Esophagus (tissue), 2 donors: ENCODE data around the gene SPON1. TPM values are rescaled to one million over a fixed set of nuclear protein-coding genes. Genes with fewer than 3 reads are reported as not detected.
"Not testable (repeated sequence)": the region's sequence is repeated elsewhere in the genome, so short reads cannot be mapped to it uniquely, and the experiment has no call there.

ENCODE experiments used
- H3K27ac ChIP-seq, 2 donors: one replicate each; pipeline ENCODE4 v1.5.1; 2013; ENCODE audit warnings: low read depth in 2 of 2, mild to moderate bottlenecking in 2 of 2, inconsistent platforms in 1 of 2, low read length in 1 of 2, moderate library complexity in 1 of 2
- H3K27me3 ChIP-seq, 2 donors: one replicate each; pipeline ENCODE4 v1.6.1; 2013; ENCODE audit warnings: low read length in 2 of 2, control low read depth in 1 of 2, mild to moderate bottlenecking in 1 of 2; ENCODE audit not compliant: insufficient read depth in 2 of 2, control insufficient read depth in 1 of 2
- H3K36me3 ChIP-seq, 2 donors: one replicate each; pipeline ENCODE4 v1.6.1; 2013; ENCODE audit warnings: low read length in 1 of 2; ENCODE audit not compliant: control insufficient read depth in 2 of 2, insufficient read depth in 2 of 2
- H3K4me1 ChIP-seq, 2 donors: one replicate each; pipeline ENCODE4 v1.6.1; 2013; ENCODE audit warnings: low read length in 1 of 2; ENCODE audit not compliant: control insufficient read depth in 2 of 2, insufficient read depth in 2 of 2
- H3K4me3 ChIP-seq, 2 donors: one replicate each; pipeline ENCODE4 v1.5.1; 2013; ENCODE audit warnings: low read length in 2 of 2, mild to moderate bottlenecking in 2 of 2, low read depth in 1 of 2, moderate library complexity in 1 of 2
- H3K9me3 ChIP-seq, 2 donors: one replicate each; pipeline ENCODE4 v1.6.1; 2013; ENCODE audit warnings: mild to moderate bottlenecking in 2 of 2, low read depth in 1 of 2, low read length in 1 of 2, moderate library complexity in 1 of 2; ENCODE audit not compliant: control insufficient read depth in 2 of 2, insufficient read depth in 1 of 2
- WGBS, 2 donors: extraction: QIAGEN DNeasy Blood & Tissue Kit; methylation state at CpG; one replicate each; pipeline ENCODE4 v1.1.7; 2013; 5-methylcytosine and 5-hydroxymethylcytosine counted together
- polyA plus RNA-seq, 2 donors: library from polyadenylated mRNA; stranded (reverse); fragments of 200-250 nt; gene quantifications; one replicate each; pipeline ENCODE4 v1.2.3, GENCODE V29; 2013
- donor health status: healthy with polysubstance abuse.
- donor health status: Bipolar disorder and iron deficiency.

The SPON1 gene
- polyA plus RNA-seq, 2 donors: 0.75 to 3.0 TPM

DNA sequence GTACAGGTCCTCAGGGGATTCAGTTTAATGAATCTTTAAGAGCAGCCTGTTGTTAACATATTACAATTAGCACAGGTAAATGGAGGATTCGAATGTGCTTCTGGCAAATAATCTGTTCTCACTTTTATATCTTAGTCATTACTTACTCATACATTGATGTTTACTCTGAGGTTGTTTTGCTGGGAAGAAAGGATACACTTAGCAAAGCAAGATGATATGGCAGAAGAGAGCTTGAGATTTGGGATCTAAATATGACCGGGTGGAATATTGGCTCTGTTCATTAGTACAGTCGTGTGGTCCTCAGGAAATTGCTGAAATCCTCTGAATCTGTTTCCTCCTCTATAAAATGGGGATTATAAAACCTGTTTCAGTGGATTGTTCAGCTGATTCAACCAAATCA, 59.7 kb downstream of the SPON1 start:
- 29 to 64% methylated on average over 3 of the region's 3 CpGs for WGBS, 2 donors
- no peaks in the 10 kb centered on the region for H3K27me3 ChIP-seq
- no peaks in the 10 kb centered on the region for H3K4me1 ChIP-seq
- H3K9me3 ChIP-seq: no peaks in the 10 kb centered on the region
- no peak overlapping the region for H3K4me3 ChIP-seq
- no peaks in the 10 kb centered on the region for H3K36me3 ChIP-seq
- no peak overlapping the region for H3K27ac ChIP-seq

DNA sequence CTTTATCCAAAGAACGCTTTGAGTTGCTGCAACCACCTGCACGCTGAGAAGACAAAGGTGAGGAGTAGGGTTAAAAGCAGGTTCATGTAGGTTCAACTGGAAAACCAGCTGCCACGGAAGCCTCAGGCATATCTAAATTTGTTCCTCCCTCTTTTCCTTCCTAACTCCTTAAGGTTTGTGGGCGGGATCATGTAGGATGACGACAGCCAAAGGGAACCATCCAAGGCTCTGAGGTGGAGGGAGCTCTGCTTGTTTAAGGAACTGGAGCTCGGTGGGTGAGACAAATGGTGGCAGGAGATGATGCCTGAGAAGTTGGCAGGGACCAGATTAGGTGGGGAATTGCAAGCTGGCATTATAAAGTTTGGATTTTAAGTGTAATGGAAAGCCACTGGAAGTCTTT, 60.3 kb downstream of the SPON1 start:
- no peak overlapping the region for H3K27ac ChIP-seq
- no peak overlapping the region for H3K4me3 ChIP-seq
- 68 to 73% methylated on average over 6 of the region's 6 CpGs for WGBS, 2 donors
- no peaks in the 10 kb centered on the region for H3K4me1 ChIP-seq
- H3K27me3 ChIP-seq: no peaks in the 10 kb centered on the region
- no peaks in the 10 kb centered on the region for H3K9me3 ChIP-seq
- H3K36me3 ChIP-seq: no peaks in the 10 kb centered on the region

DNA sequence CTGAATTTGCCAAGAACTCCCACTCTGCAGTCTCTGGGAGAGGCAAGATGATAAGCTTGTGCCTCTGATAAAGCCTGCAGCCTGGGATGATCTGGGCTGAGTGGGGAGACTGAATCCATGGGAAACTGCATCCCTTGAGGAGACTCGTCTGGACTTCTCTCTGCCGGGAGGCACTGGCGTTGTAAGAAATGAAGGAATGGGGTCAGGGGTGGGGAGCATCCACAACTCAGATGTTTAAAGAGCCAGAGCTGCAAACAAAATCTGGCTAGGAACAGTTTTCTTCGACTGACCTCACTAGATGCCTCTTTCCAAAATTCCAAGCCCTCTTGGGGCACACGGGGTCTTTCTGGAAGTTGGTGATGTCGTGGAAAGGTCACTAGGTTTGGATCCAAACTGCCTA, 64.4 kb downstream of the SPON1 start:
- Histone ChIP-seq H3K27ac (peak overlapping the region in 1 of 2 donors; percentile 1), H3K36me3 (no peaks in the 10 kb centered on the region), H3K9me3 (no peaks in the 10 kb centered on the region), H3K27me3 (no peaks in the 10 kb centered on the region), H3K4me3 (no peak overlapping the region), H3K4me1 (peaks cover 0 to 2% of the 10 kb centered on the region in 2 donors)
- 52 to 67% methylated on average over 6 of the region's 6 CpGs for WGBS, 2 donors

DNA sequence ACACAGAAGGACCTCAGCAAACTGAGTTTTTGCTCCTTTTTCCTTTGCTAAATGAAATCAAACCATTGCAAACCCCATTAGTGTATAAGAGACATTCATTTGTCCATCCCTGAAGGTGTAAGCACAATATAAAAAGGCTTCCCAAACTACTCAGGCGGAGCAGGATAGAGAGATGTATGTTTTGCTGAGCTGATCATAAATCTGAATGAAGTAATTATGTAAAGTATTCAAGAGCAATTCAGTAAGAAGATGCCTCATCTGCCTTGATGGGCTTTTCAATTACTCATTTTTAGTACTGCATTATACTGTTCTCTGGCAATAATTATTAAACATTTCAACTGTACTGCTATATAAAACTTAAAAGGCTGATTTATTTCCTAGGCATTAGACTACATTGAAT, 65.0 kb downstream of the SPON1 start:
- no peaks in the 10 kb centered on the region for H3K9me3 ChIP-seq
- H3K36me3 ChIP-seq: no peaks in the 10 kb centered on the region
- 75 to 91% methylated on average over 1 of the region's 1 CpG for WGBS, 2 donors
- H3K4me1 ChIP-seq: peaks cover 0 to 2% of the 10 kb centered on the region in 2 donors
- no peak overlapping the region for H3K27ac ChIP-seq
- no peak overlapping the region for H3K4me3 ChIP-seq
- H3K27me3 ChIP-seq: no peaks in the 10 kb centered on the region

DNA sequence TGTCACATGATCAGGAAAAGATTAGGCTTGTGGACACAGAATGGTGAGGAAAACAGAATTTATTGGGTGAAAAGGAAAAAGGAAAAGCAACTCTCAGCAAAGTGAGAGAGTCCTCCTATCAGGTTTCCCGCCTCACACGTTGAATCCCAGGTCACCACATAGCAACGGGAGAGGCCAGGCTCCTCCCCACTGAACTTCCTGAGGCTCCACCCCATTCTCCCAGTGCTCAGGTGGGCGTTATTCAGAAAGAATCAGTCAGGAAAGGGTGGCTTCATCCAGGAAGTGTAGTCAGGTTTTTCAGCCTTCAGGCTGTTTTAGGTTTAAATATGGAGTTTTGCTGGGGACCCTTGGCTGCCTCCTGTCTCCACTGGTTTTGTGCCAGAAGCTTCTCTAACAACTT, 66.9 kb downstream of the SPON1 start:
- Histone ChIP-seq H3K9me3 (no peaks in the 10 kb centered on the region), H3K27me3 (no peaks in the 10 kb centered on the region), H3K4me1 (peaks cover 0 to 2% of the 10 kb centered on the region in 2 donors), H3K36me3 (no peaks in the 10 kb centered on the region), H3K27ac (peak overlapping the region in 1 of 2 donors; percentile 41), H3K4me3 (no peak overlapping the region)
- 36 to 37% methylated on average over 4 of the region's 4 CpGs for WGBS, 2 donors

DNA sequence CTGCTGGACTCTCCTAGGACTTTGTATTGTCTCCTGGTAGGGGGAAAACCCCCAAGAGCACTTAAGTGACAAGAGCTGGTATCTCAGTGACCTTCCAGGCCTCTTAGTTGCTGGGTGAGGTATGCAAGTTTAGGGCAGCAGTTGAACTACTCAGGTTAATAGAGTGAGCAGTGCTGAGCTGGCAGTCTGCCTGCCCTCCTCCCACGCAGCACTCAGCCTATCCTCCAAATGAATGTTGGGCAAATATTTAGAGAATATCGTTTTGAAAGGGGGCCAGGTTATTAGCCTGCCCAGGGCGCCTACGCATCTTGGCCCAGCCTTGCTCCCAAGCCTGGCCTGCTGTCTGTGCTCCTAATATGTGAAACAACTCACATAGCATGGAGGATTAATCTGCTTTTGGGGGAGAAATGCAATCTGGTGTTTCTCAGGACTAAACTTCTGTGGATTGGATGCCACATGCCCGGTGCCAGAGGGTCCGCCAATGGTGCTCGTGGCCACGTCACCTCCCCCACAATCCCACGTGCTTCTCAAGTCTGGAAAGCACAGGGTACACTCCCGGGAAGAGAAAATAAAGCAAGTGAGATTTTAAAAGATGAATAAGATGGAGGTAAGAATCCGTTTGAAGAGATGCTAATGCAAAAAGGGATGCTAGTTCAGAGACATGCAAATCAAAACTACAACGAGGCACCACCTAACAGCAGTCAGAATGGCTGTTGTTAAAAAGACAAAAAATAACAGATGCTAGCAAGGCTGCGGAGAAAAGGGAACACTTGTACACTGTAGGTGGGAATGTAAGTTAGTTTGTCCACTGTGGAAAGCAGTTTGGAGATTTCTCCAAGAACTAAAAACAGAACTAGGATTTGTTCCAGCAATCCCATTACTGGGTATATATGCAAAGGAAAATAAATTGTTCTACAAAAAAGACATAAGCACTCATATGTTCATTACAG, 67.7 kb downstream of the SPON1 start:
- 30 to 35% methylated on average over 13 of the region's 13 CpGs for WGBS, 2 donors

DNA sequence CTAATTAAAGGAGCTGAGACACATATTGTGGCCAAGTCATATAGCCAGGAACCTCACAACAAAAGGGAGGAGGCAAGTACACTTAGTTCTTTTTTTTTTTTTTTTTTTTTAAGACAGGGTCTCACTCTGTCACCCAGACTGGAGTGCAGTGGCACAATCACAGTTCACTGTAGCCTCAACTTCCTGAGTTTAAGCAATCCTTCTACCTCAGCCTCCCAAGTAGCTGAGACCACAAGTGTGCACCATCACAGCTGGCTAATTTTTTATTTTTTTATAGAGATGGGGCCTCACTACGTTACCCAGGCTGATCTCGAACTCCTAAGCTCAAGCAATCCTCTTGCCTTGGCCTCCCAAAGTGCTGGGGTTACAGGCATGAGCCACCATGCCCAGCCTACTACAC, 73.0 kb downstream of the SPON1 start:
- WGBS, 2 donors: 88 to 90% methylated on average over 2 of the region's 2 CpGs

More for the DNA sequence above, 67.7 kb downstream of the SPON1 start:
- Histone ChIP-seq H3K36me3 (no peaks in the 10 kb centered on the region), H3K27me3 (no peaks in the 10 kb centered on the region), H3K4me1 (peaks cover 0 to 2% of the 10 kb centered on the region in 2 donors), H3K4me3 (no peak overlapping the region), H3K27ac (peak overlapping the region; percentile 34 to 41), H3K9me3 (no peaks in the 10 kb centered on the region)

DNA sequence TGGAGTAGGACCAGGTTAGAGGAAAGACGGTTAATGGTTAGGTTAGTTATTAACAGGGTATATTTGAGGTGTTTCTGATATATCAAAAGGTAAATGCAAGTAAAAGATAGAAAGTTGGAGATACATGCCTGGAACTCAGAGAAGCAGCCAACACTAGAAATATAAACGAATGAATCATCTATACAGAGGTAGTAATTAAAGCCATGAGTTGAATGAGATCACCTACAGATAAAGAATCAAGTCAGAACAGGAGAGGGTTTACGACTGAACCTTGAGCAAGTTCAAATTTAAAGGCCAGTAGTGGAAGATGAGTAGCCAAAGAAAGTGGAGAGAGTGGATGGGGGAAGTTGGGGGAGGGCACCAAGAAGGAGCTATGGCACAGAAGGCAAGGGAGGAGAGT, 73.9 kb downstream of the SPON1 start:
- Histone ChIP-seq H3K9me3 (no peaks in the 10 kb centered on the region), H3K4me1 (no peaks in the 10 kb centered on the region), H3K36me3 (no peaks in the 10 kb centered on the region), H3K4me3 (no peak overlapping the region), H3K27me3 (no peaks in the 10 kb centered on the region), H3K27ac (no peak overlapping the region)
- WGBS, 2 donors: 48 to 64% methylated on average over 3 of the region's 3 CpGs

More for the DNA sequence above, 73.0 kb downstream of the SPON1 start:
- H3K9me3 ChIP-seq, H3K27me3 ChIP-seq, H3K36me3 ChIP-seq, H3K4me3 ChIP-seq, H3K27ac ChIP-seq, H3K4me1 ChIP-seq: not testable (repeated sequence)

DNA sequence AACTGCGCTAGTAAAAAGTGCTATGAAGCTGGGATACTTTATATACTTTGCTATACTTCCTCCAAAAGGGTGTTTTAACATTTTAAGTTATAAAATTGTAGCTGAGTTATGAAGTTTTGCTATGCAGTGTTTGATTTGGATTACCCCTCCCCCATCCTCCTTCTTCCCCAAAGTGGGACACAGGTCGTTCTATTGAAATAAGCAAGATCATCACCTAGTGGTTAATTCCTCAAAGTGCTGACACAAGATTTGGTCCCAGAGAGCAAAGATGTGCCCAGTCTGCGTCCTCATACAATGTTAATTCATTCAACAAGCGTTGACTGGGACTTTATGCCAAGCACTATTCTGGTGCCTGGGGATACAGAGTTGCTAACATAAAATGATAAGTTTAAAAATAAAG, 78.5 kb downstream of the SPON1 start:
- no peaks in the 10 kb centered on the region for H3K9me3 ChIP-seq
- H3K27me3 ChIP-seq: no peaks in the 10 kb centered on the region
- WGBS, 2 donors: 67 to 76% methylated on average over 4 of the region's 4 CpGs
- no peaks in the 10 kb centered on the region for H3K36me3 ChIP-seq
- H3K27ac ChIP-seq: no peak overlapping the region
- H3K4me1 ChIP-seq: no peaks in the 10 kb centered on the region
- no peak overlapping the region for H3K4me3 ChIP-seq

DNA sequence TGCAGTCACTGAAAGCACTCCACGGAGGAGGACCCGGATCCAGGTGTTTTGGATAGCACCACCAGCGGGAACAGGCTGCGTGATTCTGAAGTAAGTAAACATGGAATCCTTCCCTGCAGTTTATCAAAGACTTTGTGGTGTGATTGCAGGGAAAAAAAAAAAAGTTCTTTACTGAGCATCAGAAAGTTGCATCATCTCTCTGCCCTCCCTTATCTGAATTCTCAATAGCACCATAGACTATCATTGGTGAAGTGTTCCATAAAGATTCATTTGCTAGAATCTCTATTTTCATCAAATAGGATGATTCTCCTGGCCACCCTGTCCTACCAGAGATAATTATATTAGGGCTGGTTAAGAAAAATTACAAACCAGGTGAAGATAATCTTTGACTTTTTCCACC, 79.0 kb downstream of the SPON1 start:
- Histone ChIP-seq H3K4me3 (no peak overlapping the region), H3K27me3 (no peaks in the 10 kb centered on the region), H3K36me3 (no peaks in the 10 kb centered on the region), H3K9me3 (no peaks in the 10 kb centered on the region), H3K27ac (no peak overlapping the region), H3K4me1 (no peaks in the 10 kb centered on the region)
- WGBS, 2 donors: 84 to 87% methylated on average over 4 of the region's 4 CpGs
